Measurements from ENCODE around the gene PDCD11. TPM values are rescaled to one million over a fixed set of nuclear protein-coding genes. Genes with fewer than 3 reads are reported as not detected.
"Not testable (repeated sequence)": the region's sequence is repeated elsewhere in the genome, so short reads cannot be mapped to it uniquely, and the experiment has no call there.

PDCD11 gene
- total and polyA plus RNA-seq, 2 of the 8 experiments (the other 6 are each of a cell fraction or from before 2014, with no cell fraction given) = 18.1 to 79.1 TPM

- H4K5ac ChIP-seq (ENCODE audit: insufficient read length, low read depth, low read length); H3K27ac ChIP-seq (ENCODE audit: low read depth, low read length); H3K18ac ChIP-seq (ENCODE audit: extremely low read depth, low read length); H3K4me1 ChIP-seq (replicated peaks in 1 of 4; ENCODE audit: control insufficient read depth in 3 of 4, insufficient read depth in 4 of 4, low read length in 3 of 4); H3K4ac ChIP-seq (replicated peaks; ENCODE audit: insufficient read length, low read depth, low read length); H3K27me3 ChIP-seq (replicated peaks in 1 of 4; ENCODE audit: control insufficient read depth in 3 of 4, extremely low read depth in 1 of 4, insufficient read depth in 3 of 4, low read length in 3 of 4); H4K91ac ChIP-seq (replicated peaks; ENCODE audit: insufficient read length, low read length); H2BK20ac ChIP-seq (ENCODE audit: low read length); H2BK5ac ChIP-seq (ENCODE audit: low read depth, low read length); H4K20me1 ChIP-seq (replicated peaks in 1 of 2; ENCODE audit: control insufficient read depth in 1 of 2, insufficient read depth in 2 of 2, low read length in 2 of 2); DNase-seq (ENCODE audit: low read depth in 1 of 2, low spot score in 2 of 2); H2BK120ac ChIP-seq (replicated peaks; ENCODE audit: low read depth, low read length); H3K36me3 ChIP-seq (ENCODE audit: control insufficient read depth in 2 of 4, insufficient read depth in 4 of 4, low read length in 3 of 4); H2AFZ ChIP-seq (ENCODE audit: low read length); H2BK15ac ChIP-seq (ENCODE audit: low read length); H3K79me2 ChIP-seq (ENCODE audit: control insufficient read depth in 1 of 2, insufficient read depth in 2 of 2, low read length in 2 of 2); H4K8ac ChIP-seq (ENCODE audit: extremely low read depth, insufficient read depth, low read length); H3K23ac ChIP-seq (ENCODE audit: insufficient read length); H3K9me3 ChIP-seq (ENCODE audit: insufficient read depth in 2 of 2, low read depth in 1 of 2, low read length in 1 of 2); H2AK5ac ChIP-seq (ENCODE audit: low read depth, low read length); H3K79me1 ChIP-seq (ENCODE audit: low read depth, low read length); H3K14ac ChIP-seq (ENCODE audit: insufficient read length); H2BK12ac ChIP-seq (ENCODE audit: low read depth, low read length); H3K56ac ChIP-seq (replicated peaks; ENCODE audit: insufficient read length, low read depth, low read length); H3K9ac ChIP-seq (replicated peaks in 1 of 4; ENCODE audit: extremely low read depth in 1 of 4, low read depth in 3 of 4, low read length in 3 of 4); FAIRE-seq; H3K4me2 ChIP-seq (ENCODE audit: insufficient read depth in 1 of 2, low read depth in 2 of 2, low read length in 2 of 2); H3K23me2 ChIP-seq (ENCODE audit: low read depth, low read length); H3K4me3 ChIP-seq (ENCODE audit: extremely low read depth in 1 of 4, insufficient read depth in 2 of 4, low read depth in 3 of 4, low read length in 4 of 4); POLR2A ChIA-PET (ENCODE audit: partially characterized antibody): not testable (repeated sequence)
- 81% methylated on average over 4 of the region's 4 CpGs; no CpG with 5 or more reads in 1 of the 2 experiments for WGBS, 2 experiments (ENCODE audit: extremely low coverage in 1 of 2, insufficient coverage in 1 of 2, insufficient read length in 1 of 2, insufficient replicate concordance in 2 of 2, low coverage in 1 of 2, low lambda C conversion rate in 2 of 2, missing lambda C conversion rate in 1 of 2)
- CTCF ChIA-PET (ENCODE audit: partially characterized antibody) = interaction anchor here (1.0 to 3.3 kb wide), 2 partner anchors 20 to 174 kb away, joined by 3 to 11 read pairs; no protein-coding TSS in a partner anchor
These were observed 41.9 kb upstream of the PDCD11 start for GRCh38 chr10:103354567-103354966.
